Measurements from ENCODE around the gene DLG1.

DLG1 gene

DNA sequence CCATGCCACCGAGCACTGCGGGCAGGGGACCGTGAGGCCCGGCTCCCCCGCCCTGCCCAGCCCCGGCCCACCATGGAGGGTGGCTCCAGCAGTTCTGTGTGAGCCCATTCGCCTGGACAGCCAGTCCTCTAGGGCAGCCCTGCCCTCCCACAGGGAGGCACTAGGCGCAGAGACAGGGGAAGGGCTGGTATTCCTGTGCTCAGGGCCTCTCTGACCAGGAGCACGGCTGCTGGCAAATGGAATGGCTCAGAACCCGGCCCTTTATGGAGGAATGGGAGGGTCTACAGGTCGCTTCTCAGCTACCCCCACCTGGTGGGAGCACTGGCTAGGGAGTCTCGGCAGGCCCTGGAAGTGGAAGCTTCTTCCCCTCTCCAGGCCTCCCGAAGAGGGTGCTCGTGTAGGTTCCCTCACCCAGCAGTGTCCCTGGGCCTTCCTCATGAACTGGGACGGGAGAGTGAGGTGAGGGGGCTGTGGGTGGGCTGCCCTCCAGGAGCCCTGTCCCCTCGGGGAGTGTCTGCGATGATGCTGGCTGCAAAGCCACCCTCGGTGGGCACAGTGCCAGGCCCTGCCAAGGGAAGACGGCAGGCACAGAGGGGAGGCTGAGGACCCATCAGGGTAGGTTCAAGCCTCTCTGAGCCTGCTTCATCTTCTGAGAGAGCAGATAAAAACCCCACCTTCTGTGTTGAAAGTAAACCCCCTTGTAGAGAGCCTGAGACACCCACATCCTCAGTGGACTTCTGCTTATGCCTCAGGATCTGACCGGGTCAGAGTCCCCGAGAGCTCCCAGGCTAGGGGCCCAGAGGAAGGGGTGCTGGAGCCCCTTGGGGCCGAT lies 270.3 kb downstream of the DLG1 start:
- DNase-seq = no peak

DNA sequence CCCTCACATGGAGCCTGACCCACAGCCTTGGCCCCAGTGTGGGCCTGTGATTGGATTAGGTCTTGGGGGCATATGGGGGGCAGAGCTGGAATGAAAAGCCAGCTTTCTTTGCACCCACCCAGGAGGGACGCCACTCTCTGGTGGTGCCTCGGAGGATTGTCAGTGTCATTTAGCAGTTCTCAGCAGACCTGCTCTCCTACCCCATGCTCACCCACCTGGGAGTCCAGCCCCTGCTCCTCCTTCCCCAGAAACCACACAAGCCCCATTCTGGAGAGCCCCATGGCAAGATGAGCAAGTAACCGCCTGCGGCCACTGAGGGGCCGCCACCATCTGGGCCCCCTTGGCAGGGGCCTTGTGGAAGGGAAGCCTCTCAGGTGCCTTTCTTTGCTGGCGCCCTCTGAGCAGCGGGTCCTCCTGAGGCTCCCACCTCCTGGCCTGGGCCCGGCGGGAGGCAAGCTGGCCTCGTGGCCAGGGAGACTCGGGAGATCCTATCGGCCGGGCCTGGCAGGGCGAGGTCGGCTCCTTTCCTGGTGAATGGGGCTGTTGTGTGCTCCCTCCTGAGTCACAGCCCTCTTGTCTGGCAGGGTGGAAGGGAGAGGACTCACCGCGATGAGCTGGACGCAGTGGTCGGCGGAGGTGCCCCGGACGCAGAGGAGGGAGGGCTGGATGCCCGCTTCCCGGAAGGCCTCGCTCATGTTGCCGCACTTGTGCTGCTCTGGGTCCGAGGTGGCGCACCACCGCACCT lies 271.1 kb downstream of the DLG1 start:
- DNase-seq = no peak

DNA sequence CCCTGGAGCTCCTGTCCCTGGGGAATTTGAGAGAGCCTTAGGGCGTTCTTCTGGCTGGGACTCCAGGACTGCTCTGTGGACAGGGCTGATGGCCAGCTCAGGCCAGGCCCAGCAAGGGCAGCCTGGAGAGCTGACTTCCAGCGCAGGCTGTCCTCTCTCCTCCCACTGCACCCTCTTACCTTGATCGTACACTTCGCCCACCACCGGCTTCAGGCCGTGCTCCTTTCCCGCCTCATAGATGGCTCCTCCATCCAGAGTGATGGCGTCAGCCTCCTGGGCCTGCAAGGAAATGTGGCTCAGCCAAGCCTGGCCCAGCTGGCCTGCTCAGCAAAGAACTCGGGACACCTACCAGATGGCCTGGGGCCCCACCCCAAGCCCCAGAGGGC lies 271.9 kb downstream of the DLG1 start:
- no peak for DNase-seq

DNA sequence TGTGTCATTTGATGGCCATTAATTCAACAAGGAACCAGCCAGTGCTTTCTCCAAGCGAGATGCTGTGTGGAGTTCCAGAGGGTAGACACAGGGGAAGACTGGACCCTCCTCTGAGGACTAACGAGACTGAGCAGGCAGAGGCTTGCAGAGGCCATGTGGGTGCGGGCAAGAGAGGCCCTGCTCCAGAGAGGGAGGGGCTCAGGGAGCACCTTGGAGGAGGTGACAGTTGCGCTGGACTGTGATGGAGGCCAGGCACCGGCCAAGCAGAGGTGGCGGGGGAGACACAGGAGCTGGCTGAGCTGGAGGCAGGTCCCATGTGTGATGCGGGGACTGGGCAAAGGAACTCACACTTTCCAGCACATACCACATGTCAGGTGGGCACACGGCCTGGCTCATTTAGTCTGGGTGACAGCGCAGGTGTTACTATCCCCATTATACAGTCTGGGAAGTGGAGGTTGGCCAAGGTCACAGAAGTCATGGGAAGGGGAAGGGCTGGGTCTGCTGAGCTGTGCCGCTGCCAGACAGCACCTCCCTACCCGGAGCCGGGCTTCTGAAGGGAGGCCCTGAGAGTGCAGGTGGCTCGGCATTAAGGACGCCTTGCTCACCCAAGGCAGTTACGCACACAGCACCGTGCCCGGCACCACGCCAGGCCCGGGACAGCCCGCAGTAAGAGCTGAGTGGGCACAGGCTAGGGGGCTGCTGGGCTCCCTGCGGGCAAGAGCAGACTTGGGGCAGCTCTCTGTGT lies 272.5 kb downstream of the DLG1 start:
- no peak for DNase-seq

DNA sequence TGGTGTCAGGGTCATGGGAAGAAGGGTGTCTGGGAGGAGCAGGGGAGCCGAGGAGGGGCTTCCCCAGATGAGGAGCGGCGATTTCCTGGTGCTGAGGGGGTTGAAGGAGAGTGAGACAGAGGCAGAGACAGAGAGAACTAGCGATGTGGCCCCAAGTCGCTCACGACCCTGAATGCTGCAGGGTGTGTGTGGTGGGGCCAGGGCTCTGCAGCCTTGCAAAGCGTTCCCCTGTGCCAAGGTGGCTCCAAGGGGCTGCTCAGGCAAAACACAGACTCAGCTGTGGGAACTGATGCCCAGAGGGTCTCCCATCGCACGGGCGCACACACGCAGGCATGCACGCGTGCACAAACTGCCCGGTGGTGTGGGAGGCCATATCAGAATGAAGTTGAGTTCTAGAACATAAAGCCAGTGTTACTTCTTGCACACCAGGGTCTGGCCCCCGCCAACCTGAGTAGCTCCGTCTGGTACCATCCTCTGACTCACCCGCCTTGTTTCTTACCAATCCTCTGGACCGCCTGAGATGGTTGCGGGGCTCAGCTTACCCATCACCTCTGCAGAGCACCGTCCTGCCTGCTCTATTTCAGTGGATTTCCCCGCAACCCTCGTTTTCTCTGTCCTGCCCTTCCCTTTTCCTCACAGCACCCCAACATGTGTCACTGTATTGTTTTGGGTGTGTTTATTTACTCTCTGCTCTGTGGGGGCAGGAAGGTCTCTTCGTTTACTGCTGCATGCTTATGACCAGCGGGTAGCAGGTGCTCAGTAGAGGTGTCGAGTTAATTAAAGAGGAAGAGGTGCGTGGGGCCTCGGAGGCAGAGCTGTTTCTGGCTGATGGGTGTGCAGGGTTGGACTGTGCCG lies 273.3 kb downstream of the DLG1 start:
- no peak for DNase-seq

DNA sequence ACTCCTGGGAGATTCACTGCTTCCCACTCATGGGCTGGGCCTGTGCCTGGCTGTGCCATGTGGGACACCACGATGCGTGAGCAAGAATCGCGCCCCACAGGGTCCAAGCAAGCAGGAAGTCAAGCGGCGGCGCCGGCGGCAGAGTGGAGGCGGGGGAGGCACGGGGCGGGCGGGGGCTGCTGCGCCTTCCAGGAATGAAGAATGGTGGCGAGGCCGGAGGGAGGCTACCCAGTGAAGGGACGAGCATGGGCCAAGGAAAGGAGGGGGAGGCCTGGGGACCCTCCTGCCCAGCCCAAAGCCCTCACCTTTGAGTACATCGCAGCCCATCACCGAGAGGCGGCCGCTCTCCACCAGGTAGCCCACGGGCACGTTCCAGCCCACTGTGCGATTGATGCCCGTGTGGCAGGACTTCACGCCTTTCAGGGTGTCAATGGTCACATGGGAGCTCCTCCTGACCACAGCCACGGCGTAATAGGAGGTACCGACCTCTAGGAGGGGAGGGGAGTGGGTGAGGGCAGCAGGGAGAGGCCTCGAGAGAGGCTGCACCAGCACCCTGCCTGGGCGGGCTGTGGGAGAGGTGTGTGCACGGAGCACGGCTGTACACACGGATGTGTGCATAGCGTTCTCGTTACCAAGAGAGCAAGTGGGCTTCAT lies 274.3 kb downstream of the DLG1 start:
- DNase-seq = no peak

DNA sequence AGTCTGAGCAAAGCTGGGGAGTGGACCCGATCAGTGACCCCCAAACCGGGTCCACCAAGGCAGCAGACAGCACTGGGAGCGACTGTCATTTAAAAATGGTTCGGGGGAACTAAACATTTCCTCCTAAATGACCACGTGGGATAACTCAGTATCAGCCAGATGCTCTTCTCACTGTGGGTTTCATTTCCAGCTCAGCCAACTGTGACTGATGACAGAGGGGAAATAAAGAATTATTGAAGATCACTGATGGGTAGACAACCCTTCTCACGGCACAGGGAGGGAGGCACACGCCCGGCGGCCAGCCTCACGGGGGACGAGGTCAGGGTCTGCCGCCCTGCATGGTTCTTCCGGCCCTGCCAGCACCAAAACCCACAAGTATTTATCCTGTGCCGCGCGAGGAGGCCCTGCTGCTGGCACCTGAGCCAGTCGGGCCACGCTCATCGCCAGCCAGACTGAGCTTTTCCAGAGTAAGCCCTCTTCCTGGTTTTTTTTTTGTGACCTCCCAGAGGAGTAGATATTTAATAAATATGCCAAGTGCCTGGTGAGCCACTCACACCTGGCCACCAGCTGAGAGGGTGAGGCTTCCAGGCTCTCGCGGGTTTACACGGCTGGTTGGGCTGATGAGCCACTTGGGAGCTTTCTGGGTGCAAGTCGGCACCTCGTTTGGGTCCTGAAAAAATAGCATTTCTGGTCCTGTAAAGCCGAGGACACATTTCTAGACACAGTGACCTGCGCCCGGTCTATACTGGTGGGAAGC lies 275.0 kb downstream of the DLG1 start:
- DNase-seq = no peak

DNA sequence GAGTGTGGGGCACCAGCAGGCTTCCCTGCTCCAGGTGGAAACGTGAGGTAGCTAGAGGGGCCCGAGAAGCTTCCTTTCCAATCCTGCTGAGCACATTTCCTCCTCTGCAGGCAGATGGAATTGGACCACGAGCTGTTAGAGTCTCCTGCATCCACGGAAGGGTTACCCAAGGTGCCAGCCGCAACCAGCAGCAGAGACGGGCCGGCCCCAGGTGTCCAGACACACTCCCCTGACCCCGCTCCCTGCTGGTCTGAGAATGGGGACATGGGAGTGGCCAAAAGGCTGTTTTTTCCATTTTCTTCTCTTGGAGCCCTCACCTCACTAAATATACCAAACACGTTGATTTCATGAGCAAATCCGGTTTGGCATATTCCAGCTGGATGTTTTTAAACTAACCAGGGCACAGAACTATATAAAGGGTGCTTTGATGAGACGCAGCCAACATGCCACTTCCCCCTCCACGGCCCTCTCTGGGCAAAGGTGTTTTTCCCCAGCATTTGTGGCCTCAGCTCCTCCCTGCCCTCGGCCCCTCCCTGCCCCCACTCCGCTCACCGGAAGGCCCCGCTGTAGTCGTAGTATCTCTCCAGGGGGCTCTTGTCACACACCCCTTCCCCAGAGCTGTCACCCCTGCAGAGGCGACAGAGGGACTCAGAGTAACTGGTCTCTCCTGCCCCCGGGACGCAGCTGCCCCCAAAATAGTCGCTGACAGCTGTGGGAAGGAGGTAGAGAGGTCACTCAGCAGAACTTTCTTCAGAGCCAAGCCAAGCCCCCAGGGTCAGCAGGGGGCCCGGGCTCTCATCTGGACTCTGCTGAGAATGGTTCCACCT lies 275.8 kb downstream of the DLG1 start:
- no peak for DNase-seq

DNA sequence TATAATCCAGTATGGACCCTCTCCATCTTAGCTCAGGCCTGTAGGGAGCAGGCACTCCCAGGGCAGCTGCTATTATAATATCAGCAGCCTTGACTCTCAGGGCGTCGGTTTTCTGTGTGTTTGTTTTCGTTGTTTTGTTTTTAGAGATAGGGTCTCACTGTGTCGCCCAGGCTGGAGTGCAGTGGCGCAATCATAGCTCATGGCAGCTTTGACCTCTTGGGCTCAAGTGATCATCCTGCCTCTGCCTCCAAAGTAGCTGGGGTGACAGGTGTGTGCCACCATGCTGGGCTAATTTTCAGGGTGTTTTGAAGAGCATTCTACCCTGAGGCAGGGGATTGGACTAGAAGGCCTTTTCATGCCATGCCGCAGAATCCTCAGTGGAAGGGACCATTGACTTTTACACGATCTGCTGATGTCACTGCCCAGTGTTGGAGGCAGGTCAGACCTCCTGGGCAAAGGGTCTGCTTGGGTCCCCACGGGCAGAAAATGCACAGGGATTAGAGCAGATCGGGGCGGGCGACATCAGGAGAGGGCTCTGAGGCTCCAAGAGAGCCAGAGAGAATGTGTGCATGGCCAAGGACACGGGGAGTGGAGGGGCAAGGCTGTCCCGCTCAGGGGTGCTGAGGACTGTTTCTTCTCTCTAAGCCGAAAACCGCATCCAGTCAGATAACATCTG lies 276.5 kb downstream of the DLG1 start:
- DNase-seq = no peak

DNA sequence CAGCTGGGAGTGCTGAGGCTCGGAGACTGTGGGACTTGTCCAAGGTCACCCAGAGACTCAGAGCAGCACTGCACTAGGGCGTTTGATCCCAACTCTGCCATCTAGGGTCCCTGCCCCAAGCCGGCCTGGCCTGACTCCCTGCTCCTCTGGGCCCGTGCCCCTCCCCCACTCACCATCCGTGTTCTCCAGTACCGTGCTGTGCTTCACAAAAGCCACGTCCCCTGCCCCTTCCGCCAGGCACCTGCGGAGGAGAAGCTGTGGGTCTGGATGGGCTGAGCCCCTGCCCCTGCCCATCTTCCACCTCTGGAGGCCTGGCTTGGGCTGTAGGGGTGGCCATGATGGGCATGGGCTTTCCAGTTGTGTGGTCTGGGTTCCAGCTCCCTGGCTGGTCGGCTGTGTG lies 277.2 kb downstream of the DLG1 start:
- no peak for DNase-seq

DNA sequence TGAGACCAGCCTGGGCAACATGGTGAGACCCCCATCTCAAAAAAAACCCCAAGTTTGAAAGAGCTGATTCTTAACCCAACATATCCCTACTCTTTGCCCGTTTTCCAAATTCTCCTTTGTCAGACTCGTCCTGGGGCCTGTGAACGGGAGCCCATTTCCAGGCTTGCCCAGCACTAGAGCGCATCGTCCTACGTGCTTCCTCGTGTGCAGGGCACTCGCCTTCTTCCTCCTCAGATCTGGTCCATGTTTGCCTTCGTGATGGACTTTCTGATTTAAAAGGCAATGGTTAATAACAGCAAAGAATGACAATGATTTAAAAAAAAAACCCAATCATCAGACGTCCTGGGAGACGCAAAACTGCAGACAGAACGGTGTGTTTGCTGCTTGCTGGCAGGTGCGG lies 278.9 kb downstream of the DLG1 start:
- DNase-seq = no peak

DNA sequence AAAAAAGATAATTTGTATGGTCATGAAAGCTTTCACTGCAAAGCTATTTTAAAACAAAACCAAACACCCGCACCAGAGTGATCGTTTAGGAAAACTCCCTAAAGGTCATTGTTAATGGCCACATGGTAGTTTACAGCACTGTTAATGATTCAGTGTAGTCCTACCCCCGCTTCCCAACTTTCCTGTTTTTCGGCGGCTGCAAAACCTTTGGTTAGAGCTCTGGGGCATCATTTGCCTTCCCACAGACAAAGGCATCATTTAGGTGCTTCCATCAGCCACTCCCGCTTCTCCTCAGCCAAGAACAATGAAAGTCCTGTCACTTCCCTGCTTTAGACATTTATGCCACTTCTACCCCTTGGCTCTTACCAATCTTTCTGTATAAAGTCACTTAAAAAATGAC lies 279.4 kb downstream of the DLG1 start:
- no peak for DNase-seq

DNA sequence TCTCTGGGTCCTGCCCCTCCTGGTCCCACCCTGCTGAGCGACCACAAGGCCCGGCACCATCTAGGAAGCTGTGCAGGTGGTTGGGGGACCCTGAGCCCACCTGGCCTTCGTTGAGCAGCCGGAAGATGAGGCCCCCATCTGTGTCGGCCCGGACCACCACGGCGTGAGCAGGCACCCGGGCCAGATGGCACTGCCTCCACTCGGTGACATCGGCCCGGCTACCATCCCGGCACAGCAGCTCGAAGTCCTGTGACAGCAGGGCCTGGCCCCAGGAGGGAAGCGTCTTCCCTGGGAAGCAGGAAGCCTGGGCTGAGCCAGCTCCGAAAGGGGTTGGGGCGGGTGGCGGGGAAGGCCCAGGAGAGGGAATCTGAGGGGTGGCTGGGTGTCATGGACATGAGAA lies 281.4 kb downstream of the DLG1 start:
- no peak for DNase-seq

DNA sequence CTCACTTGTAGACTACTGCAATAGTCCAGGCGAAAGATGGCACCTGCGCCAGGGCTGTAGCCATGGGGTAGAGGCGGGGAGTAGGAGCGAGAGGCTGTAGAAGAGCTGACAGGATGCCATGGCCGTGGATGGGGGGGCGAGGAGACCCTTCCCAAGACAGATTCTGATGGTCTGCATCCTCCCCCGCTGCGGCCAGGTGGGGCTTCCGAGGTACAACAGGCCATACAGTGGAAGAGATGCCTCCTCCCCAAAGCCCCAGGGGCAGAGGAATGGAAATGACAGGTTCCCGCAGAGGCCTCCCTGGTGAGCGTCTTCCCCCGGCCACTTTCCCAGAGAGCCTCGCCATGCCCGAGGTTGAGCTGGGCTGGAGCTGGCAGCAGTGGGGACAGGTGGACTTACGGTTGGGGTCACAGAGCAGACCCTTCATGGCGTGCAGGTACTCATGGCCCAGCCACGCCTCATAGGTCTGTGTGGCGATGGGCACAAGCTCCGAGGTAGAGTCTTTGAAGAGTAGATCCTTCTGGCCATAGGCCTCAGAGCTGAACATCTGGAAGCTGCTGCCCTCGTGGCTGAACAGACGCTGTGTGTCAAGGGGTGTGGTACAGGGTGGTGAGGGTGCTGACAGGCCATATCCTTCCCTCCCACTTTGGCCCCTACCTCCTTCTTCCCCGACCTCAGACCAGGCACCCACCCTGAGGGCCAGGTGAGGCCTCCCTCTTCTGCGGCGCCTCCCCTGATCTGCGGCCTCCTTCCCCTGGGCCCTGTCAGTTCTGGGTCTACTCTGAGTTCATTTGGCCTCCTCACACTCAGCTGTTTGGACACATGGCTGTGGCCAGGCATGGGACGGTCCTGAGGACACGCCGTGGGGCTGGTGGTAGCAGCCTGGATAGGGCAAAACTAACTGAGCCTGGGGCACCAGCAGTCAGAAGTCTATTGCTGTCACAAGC lies 282.3 kb downstream of the DLG1 start:
- no peak for DNase-seq

DNA sequence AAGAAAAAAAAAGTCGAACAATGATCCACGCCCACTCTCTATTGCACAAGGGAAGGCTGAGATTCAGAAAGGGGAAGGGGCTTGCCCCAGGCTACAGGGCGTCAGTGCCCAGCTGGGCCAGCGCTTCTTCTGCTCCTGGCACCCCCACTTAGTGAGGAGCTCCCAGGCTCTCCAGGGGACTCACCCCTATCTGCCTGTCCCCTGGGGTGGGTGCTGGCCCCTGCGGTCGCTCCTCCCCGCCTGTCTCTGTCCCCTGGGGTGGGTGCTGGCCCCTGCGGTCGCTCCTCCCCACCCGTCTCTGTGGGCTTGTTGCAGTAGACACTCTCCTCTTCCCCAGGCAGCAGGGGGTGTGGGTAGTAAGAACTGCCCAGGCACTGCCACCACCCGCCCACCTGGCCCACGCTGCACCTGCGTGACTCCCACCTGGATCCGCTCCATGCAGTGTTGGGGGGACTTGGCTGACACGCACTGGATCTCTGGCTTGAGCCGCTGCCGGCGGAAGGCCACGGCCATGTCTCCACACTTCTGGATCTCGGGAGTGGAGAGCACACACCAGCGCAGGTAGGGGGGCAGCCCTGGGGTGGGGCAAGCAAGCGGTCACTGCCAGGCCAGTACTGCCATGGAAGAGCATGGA lies 283.4 kb downstream of the DLG1 start:
- no peak for DNase-seq

DNA sequence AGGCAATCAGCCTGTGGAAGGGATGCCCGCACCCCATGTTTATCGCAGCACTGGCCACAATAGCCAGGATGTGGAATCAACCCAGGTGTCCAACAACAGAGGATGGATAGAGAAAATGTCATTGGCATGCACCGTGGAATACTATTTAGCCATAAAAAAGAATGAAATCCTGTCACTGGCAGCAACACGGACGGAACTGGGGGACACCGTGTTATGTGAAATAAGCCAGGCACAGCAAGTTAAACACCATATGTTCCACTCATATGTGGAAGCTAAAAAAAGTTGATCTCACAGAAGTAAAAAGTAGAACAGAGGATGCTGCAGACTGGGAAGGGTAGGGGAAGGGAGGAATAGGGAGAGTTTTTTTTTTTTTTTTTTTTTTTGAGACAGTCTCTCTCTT lies 284.4 kb downstream of the DLG1 start:
- DNase-seq = no peak

DNA sequence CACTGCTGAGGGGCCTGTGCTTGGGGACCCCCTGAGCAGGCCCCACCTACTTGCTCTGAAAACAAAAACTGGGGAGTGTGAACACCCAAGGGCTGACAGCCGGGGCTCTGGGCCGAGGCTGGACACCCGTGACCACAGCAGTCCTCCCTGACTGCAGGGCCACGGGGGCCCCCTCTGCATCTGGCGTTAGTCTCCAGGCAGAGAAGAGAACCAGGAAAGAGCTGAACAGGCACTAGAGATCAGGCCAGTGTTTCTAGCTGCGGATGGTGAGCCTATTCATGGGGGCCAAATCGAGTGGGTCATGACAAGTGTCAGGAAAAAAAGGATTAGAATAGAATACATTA lies 285.9 kb downstream of the DLG1 start:
- DNase-seq = no peak

All from T-helper 1 cell (primary cell).